ENCODE results near the gene ATXN1. TPM values are rescaled to one million over a fixed set of nuclear protein-coding genes. Genes with fewer than 3 reads are reported as not detected.

The ATXN1 gene
- 72.9 TPM for total RNA-seq

GRCh38 chr6:16760516-16761470 is at the start of gene ATXN1:
TSS of gene ATXN1 (minus strand) at chr6:16761460.

